Fibroblast of skin of back (primary cell): ENCODE results near the gene PTPRD.
A peak's percentile ranks its signal among the peaks of the same experiment; 100 is the strongest.
"Not testable (repeated sequence)": the region's sequence is repeated elsewhere in the genome, so short reads cannot be mapped to it uniquely, and the experiment has no call there.

Experiments
- DNase-seq: peaks from one replicate; pipeline ENCODE4 v3.0.0-alpha.2; 2013

PTPRD gene

GRCh38 chr9:9108641-9109040, 1504.2 kb downstream of the PTPRD start:
- no peak for DNase-seq

DNA sequence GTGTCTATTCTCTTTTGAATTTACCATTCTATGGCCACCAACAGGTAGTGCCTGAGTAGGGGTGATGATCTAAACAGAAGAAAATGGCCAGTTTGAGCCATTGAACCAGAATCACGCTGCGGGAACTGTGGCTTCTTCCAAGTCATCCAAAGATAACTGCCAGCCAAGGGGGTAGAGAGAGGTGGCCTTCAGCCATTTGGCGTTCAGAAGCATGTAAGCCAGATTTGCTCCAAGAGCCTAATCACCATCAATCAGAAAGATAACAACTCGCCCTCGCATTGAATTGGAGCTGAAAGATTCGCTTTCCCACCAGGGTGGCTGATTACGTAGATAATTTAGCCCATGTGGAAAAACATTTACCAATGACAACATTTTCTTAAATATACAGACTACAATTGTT, 1510.5 kb downstream of the PTPRD start:
- DNase-seq: no peak

GRCh38 chr9:9100070-9100469, 1512.7 kb downstream of the PTPRD start:
- no peak for DNase-seq

DNA sequence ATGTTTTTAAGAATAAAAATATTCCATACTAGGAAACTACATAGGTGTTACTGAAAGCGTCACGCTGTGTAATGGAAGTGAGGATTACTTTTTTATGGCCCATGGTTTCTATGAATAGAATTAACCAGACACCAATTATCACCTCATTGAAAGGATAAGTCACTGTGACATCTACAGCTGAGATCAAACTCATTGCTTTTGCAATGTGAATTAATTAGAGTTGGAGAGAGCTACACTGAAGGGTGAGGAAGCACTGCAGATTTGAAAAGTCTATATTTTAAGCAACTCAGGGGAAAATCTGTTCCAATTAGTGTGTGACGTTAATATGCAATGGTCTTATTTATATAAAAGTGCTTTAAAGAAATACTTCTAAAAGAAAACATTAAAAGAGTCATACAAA, 1513.2 kb downstream of the PTPRD start:
- no peak for DNase-seq

DNA sequence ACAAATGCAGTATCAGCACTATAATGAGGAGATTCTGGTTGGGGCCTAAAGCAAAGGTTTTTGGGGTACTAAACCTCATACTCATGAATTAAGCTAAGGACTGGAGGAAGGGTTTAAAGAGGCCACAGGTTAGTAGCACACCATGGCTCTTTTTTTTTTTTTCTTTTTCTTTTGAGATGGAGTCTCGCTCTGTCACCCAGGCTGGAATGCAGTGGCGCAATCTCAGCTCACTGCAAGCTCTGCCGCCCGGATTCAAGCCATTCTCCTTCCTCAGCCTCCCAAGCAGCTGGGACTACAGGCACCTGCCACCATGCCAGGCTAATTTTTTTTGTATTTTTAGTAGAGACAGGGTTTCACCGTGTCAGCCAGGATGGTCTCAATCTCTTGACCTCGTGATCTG, 1515.5 kb downstream of the PTPRD start:
- DNase-seq: not testable (repeated sequence)

DNA sequence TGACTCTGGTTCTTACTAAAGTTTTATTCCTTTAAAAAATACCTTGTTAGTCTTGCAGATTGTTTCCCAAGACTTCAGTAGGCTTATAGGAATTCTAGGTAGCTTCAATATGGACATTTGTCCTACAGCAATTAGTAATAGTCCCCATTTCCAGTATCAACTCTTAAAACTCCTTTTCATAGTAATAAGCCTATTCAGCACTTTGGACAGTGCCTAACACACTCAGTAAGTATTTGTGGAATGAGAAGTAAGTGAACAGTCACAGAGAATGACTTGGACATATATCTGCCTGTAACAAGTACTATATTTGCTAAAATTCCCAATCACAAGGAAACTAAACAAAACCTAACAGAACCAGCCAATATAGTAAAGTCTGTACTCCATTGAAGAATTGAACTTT, 1521.4 kb downstream of the PTPRD start:
- DNase-seq: no peak

DNA sequence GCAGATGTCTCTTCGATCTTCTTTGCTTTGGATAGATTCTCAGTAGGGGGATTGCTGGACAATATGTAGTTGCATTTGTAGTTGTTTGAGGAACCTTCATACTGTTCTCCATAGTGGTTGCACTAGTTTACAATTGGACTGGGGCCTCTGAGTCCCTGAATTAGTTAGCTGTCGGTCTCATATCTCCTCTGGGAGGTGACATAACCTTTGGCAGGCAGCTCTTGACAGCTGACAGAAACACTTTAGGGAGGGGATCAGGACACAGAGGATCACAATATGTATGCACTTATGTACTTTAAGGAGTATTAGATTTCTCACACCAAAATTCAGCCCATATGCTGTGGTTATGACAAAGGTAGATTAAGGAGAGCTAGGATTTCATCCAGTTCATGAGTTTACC, 1533.3 kb downstream of the PTPRD start:
- no peak for DNase-seq

DNA sequence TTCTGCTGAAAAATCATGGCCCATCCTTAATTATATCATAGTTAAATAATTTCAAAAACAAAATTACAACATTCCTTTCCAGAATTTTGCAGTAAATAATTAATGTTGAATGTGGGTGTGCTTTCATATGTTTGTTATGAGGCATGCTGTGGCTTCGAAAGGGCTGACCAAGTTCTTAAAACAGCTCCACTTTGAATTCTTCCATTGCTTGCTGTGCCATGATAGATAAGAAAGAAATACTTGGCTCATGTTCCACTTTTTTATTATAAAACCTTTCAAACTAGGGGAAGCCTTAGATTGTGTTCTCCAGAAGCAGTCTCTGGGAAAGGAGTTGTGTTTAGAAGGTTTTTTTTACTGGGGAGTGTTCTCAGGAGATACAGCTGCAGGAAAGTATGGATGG, 1534.5 kb downstream of the PTPRD start:
- DNase-seq: no peak

GRCh38 chr9:9061627-9062026, 1551.2 kb downstream of the PTPRD start:
- DNase-seq: no peak

GRCh38 chr9:9054354-9054992, 1558.3 kb downstream of the PTPRD start:
- DNase-seq: no peak

DNA sequence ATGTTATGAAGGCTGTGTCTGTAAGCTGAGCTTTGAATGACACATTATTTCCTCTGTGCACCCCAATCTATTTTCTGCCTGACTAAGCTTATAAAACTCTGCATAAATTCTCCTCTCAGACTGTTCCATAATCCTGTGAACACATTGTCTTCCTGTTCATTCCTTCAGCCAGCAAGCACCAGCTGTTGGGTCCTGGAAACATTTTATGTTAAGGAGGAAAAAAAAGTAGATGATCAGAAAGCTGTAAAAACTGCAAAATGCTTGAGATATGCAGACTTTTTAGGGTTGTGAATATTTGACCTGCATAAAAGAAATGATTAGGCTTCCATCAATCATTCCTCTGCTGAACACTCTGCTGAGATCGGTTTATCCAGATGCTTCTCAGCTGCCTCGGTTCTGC, 1567.2 kb downstream of the PTPRD start:
- DNase-seq: no peak

DNA sequence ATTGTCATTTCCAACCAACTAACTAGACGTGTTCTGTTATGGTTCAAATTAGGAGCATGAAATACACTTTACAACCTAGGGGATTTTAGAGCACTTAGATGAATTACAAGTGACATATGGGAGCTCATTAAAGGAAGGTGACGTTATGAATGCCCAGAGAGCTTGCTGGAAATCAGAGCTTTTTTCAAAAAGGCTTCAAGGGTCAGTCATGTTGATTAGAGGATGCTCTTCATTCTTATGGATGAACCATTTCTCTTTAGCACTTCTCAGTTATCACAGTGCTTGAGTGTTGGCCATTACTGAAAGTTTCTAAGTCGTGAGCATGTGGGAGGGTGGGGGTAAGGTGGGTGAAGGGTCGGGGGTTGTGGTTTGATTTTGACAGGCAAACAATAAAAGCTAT, 1567.7 kb downstream of the PTPRD start:
- DNase-seq: no peak

DNA sequence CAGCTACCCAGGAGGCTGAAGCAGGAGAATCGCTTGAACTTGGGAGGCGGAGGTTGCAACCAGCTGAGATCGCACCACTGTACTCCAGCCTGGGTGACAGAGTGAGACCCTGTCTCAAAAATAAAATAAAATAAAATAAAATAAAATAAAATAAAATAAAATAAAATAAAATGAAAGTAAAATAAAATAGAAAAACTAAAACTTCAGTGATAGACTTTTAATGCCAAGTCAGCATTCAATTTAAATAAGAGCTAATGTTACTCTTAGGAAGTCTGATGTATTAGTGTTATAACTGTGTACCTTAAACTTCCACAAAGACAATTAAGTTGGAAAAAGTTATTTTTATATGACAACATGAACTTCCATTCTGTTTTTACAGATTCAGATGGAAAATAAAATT, 1569.0 kb downstream of the PTPRD start:
- DNase-seq: not testable (repeated sequence)

GRCh38 chr9:9041756-9042155, 1571.0 kb downstream of the PTPRD start:
- no peak for DNase-seq

- DNase-seq: no peak
These were observed 1579.8 kb downstream of the PTPRD start for GRCh38 chr9:9033022-9033421.

DNA sequence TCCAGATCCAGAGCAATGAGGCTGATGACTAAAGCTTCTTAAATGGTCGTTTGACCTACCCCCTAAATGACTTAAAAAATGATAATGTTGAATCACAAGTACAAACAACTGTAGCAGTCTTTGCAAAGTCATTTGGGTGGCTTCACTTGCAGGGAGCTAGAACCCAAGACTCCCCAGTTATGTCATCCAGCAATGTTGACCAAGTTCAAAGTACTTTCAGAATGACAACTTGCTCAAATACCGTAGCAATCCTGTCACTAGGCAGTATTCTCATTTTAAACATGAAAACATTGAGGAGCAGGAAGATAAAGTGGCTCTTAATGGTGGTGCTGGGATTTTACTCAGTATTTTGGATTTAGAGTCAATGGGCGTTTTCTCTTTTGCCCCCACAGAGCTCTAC, 1596.2 kb downstream of the PTPRD start:
- DNase-seq: no peak

GRCh38 chr9:9004810-9005209, 1608.0 kb downstream of the PTPRD start:
- no peak for DNase-seq

GRCh38 chr9:9002826-9003583, 1609.8 kb downstream of the PTPRD start:
- DNase-seq: peak; percentile 3

GRCh38 chr9:8980496-8981013, 1632.2 kb downstream of the PTPRD start:
- peak; percentile 47 for DNase-seq

DNA sequence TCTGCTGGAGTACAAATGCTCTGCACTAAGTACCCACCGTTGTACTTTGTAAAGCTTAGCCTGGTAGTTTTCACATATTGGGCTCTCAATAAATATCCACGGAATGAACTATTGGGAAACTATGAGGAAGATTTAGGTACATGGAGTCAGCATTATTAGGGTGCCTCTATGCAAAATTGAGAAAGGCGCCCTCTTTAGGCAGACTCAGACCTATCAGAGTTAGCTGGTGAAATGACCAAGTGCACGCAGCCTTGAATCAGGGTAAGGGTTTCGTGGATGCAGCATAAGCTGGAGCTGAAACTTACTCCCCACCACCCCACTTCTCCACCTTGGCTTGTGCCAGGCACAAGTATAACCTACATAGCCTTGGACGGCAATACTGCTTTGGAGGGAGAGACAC, 1634.5 kb downstream of the PTPRD start:
- DNase-seq: no peak

DNA sequence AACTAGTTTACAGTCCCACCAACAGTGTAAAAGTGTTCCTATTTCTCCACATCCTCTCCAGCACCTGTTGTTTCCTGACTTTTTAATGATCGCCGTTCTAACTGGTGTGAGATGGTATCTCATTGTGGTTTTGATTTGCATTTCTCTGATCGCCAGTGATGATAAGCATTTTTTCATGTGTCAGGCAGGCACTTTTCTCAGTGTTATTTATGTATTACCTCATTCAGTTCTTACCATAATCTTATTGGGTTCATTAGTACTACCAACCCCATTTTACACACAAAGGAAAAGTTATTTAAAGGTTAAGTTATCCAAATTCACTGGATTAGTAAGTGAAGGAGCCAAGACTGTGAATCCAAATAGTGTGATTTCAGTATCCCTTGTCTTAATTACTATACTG, 1644.5 kb downstream of the PTPRD start:
- DNase-seq: not testable (repeated sequence)

DNA sequence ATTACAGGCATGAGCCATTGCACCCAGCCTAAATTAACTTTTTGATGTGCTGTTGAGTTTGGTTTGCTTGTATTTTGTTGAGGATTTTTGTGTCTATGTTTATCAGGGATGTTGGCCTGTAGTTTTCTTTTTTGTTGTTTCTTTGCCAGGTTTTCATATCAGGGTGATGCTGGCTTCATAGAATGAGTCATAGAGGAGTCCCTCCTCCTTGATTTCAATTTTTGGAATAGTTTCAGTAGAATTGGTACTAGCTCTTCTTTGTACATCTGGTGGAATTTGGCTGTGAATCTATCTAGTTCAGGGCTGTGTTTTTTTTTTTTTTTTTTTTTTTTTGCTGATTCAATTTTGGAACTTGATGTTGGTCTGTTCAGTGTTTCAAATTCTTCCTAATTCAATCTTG, 1648.9 kb downstream of the PTPRD start:
- DNase-seq: no peak

GRCh38 chr9:8962084-8962483, 1650.7 kb downstream of the PTPRD start:
- DNase-seq: no peak

- no peak for DNase-seq
These were observed 1651.5 kb downstream of the PTPRD start for GRCh38 chr9:8961186-8961851.
